PC-9 (cell line): ENCODE results near the gene LRRTM4.

Experiments
- EZH2 ChIP-seq: fragments of 200-600 bp; sonication (generic); IDR thresholded peaks from 2 replicates; pipeline ENCODE4 v1.8.0; 2017; ENCODE audit warnings: antibody characterized with exemption, low read depth
- TF ChIP-seq, protein P1 (sequence below): fragments of 200-600 bp; sonication (generic); conservative IDR thresholded peaks from 2 replicates; pipeline ENCODE4 v1.6.1; 2017; ENCODE audit warnings: mixed run types, antibody characterized with exemption, mild to moderate bottlenecking, moderate library complexity

DNA sequence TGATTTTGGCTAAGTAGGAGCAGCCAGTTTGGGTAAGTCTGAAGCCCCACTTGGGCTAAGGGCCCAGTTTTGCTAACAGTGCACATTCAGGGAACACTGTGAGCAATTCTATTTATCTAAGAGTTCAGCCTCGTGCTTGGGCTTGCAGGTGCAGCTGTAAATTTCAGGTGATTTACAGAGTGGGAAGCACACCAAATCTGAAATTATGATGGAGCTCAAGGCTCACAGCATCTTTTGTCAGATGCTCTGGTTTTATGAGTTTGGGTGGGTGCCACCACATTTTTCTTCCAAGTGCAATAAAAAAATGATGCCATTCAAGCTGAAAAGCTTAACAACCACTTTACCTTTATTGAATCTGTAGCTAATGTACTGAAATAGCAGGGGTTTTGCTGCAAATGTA is 671.2 kb downstream of the LRRTM4 start:
- TF ChIP-seq, protein P1, sequence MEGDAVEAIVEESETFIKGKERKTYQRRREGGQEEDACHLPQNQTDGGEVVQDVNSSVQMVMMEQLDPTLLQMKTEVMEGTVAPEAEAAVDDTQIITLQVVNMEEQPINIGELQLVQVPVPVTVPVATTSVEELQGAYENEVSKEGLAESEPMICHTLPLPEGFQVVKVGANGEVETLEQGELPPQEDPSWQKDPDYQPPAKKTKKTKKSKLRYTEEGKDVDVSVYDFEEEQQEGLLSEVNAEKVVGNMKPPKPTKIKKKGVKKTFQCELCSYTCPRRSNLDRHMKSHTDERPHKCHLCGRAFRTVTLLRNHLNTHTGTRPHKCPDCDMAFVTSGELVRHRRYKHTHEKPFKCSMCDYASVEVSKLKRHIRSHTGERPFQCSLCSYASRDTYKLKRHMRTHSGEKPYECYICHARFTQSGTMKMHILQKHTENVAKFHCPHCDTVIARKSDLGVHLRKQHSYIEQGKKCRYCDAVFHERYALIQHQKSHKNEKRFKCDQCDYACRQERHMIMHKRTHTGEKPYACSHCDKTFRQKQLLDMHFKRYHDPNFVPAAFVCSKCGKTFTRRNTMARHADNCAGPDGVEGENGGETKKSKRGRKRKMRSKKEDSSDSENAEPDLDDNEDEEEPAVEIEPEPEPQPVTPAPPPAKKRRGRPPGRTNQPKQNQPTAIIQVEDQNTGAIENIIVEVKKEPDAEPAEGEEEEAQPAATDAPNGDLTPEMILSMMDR = no peak
- TF ChIP-seq EZH2 = no peak
